Activated CD4-positive, alpha-beta T cell treated with anti-CD3 and anti-CD28 coated beads, Interleukin-2, Interleukin-4, amounts not matched to agents 100 ng/mL and 50 ng/mL, durations not matched to agents 16 hours and 8 hours (primary cell): ENCODE results near the gene ITGA5.

Experiments
- DNase-seq: peaks from one replicate; pipeline ENCODE4 v3.0.0-alpha.2; 2020; ENCODE audit warnings: low spot score

The ITGA5 gene

GRCh38 chr12:54352891-54353874 lies 65.9 kb downstream of the ITGA5 start:
- DNase-seq: no peak

GRCh38 chr12:54352022-54352531 lies 67.0 kb downstream of the ITGA5 start:
- DNase-seq: no peak

GRCh38 chr12:54351341-54351740 lies 67.7 kb downstream of the ITGA5 start:
- no peak for DNase-seq

DNA sequence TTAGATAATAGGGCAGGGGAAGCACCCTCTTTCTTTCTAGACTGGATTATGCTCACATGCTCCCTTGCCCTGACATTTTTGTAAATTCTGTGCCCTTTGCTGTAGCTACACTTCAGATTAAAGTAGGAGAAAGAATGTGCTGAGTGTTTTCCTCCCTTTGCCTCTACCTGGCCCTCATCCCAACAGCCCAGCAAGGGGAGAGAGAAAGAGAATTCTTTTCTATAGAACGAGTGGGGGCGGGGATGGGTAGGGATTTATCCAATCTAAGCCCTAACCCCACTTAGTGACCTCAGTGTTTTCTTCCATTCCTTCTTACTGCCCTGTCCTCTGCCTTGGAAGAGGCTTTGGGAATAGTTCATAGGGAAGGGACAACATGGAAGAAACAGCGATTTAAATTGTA lies 68.3 kb downstream of the ITGA5 start:
- DNase-seq: no peak

GRCh38 chr12:54349679-54350078 lies 69.4 kb downstream of the ITGA5 start:
- no peak for DNase-seq

GRCh38 chr12:54349036-54349435 lies 70.0 kb downstream of the ITGA5 start:
- no peak for DNase-seq
